ENCODE results near the gene VWA3B. TPM values are rescaled to one million over a fixed set of nuclear protein-coding genes. Genes with fewer than 3 reads are reported as not detected.

VWA3B gene
- total and polyA plus RNA-seq, 2 donors (not counting 3 experiments of a cell fraction or from before 2014, with no cell fraction given), result not detected

GRCh38 chr2:98308068-98308467 is 221.1 kb downstream of the VWA3B start:
- Histone ChIP-seq H2AFZ (ENCODE audit: low read depth, low read length) (no peak overlapping the region), H3K9me1 (replicated peaks; ENCODE audit: control insufficient read depth, extremely low read depth, insufficient read depth, low read length) (no peaks in the 10 kb centered on the region), H4K20me1 (replicated peaks; ENCODE audit: control insufficient read depth, extremely low read depth, insufficient read depth, low read length) (no peaks in the 10 kb centered on the region), H3K9me3 (replicated peaks; ENCODE audit: control insufficient read depth, insufficient read depth, low read length) (no peaks in the 10 kb centered on the region), H3K4me3 (replicated peaks in 1 of 3; ENCODE audit: insufficient read depth in 1 of 3, low read depth in 1 of 3, low read length in 3 of 3) (no peak overlapping the region), H3K9ac (replicated peaks; ENCODE audit: extremely low read depth, insufficient read depth, low read length) (no peak overlapping the region), H3K27ac (ENCODE audit: insufficient read depth, low read depth, low read length) (no peak overlapping the region), H3K36me3 (ENCODE audit: control insufficient read depth in 2 of 2, extremely low read depth in 1 of 2, insufficient read depth in 2 of 2, low read length in 2 of 2) (no peaks in the 10 kb centered on the region), H3K27me3 (ENCODE audit: control insufficient read depth in 2 of 2, insufficient read depth in 2 of 2, low read length in 2 of 2) (peaks cover 4 to 10% of the 10 kb centered on the region in 2 experiments), H3K4me1 (ENCODE audit: control insufficient read depth, extremely low read depth, insufficient read depth, low read length) (no peaks in the 10 kb centered on the region), H3K4me2 (ENCODE audit: insufficient read depth, low read length) (no peak overlapping the region), H3K79me2 (ENCODE audit: control insufficient read depth, insufficient read depth, low read length) (no peaks in the 10 kb centered on the region)
- ChIA-PET POLR2A (no interaction called here), CTCF (no interaction called here)
- no peak for TF ChIP-seq JUN (IDR thresholded peaks at IDR 0.05; ENCODE audit: borderline replicate concordance, insufficient read depth, insufficient read length, low read depth)
- dilution Hi-C loops (cut with MboI; ENCODE audit: extremely low pct_ligation_motif_present, low sequenced_read_pairs) (no loop called here), intact Hi-C loops (cut with micrococcal nuclease) (no loop called here)
- FAIRE-seq (no peak), DNase-seq (ENCODE audit: low read depth, low spot score) (no peak)
- BruUV-seq (replicated peaks), result no TSS peak

- no peak overlapping the region for H3K27ac ChIP-seq (ENCODE audit: insufficient read depth, low read depth, low read length)
- DNase-seq (ENCODE audit: low read depth, low spot score), result no peak
- H2AFZ ChIP-seq (ENCODE audit: low read depth, low read length), result no peak overlapping the region
- no peak for FAIRE-seq
- H4K20me1 ChIP-seq (replicated peaks; ENCODE audit: control insufficient read depth, extremely low read depth, insufficient read depth, low read length), result no peaks in the 10 kb centered on the region
- H3K4me1 ChIP-seq (ENCODE audit: control insufficient read depth, extremely low read depth, insufficient read depth, low read length), result no peaks in the 10 kb centered on the region
- H3K79me2 ChIP-seq (ENCODE audit: control insufficient read depth, insufficient read depth, low read length), result no peaks in the 10 kb centered on the region
- no peak overlapping the region for H3K4me2 ChIP-seq (ENCODE audit: insufficient read depth, low read length)
- ChIA-PET CTCF (no interaction called here), POLR2A (no interaction called here)
- no TSS peak for BruUV-seq (replicated peaks)
- no peak overlapping the region for H3K9ac ChIP-seq (replicated peaks; ENCODE audit: extremely low read depth, insufficient read depth, low read length)
- no peaks in the 10 kb centered on the region for H3K9me3 ChIP-seq (replicated peaks; ENCODE audit: control insufficient read depth, insufficient read depth, low read length)
- H3K9me1 ChIP-seq (replicated peaks; ENCODE audit: control insufficient read depth, extremely low read depth, insufficient read depth, low read length), result no peaks in the 10 kb centered on the region
- TF ChIP-seq MYC (IDR thresholded peaks at IDR 0.05; ENCODE audit: low read depth, low read length), result no peak
- TF ChIP-seq EZH2 (IDR thresholded peaks at IDR 0.05; ENCODE audit: borderline replicate concordance, low read depth, low read length, severe bottlenecking), result no peak
- TF ChIP-seq MAX (IDR thresholded peaks at IDR 0.05; ENCODE audit: insufficient read depth, insufficient read length), result no peak
- TF ChIP-seq POLR2AphosphoS5 (IDR thresholded peaks at IDR 0.05; ENCODE audit: insufficient read depth, low read depth, low read length), result no peak
- TF ChIP-seq GATA2 (IDR thresholded peaks at IDR 0.05; ENCODE audit: insufficient read depth, insufficient read length, low read depth, low read length), result no peak
- TF ChIP-seq FOS (IDR thresholded peaks at IDR 0.05; ENCODE audit: borderline replicate concordance, insufficient read depth, low read length), result no peak
- no peak for TF ChIP-seq POLR2A (IDR thresholded peaks at IDR 0.05; ENCODE audit: low read depth, low read length)
- TF ChIP-seq CTCF (IDR thresholded peaks at IDR 0.05; ENCODE audit: extremely low read depth in 1 of 2, insufficient read depth in 1 of 2, low read depth in 1 of 2, low read length in 2 of 2), result no peak
- TF ChIP-seq JUN (IDR thresholded peaks at IDR 0.05; ENCODE audit: borderline replicate concordance, insufficient read depth, insufficient read length, low read depth), result no peak
- peaks cover 4 to 11% of the 10 kb centered on the region in 2 experiments for H3K27me3 ChIP-seq (ENCODE audit: control insufficient read depth in 2 of 2, insufficient read depth in 2 of 2, low read length in 2 of 2)
- dilution Hi-C loops (cut with MboI; ENCODE audit: extremely low pct_ligation_motif_present, low sequenced_read_pairs) (no loop called here), intact Hi-C loops (cut with micrococcal nuclease) (no loop called here)
- H3K4me3 ChIP-seq (replicated peaks in 1 of 3; ENCODE audit: insufficient read depth in 1 of 3, low read depth in 1 of 3, low read length in 3 of 3), result no peak overlapping the region
- H3K36me3 ChIP-seq (ENCODE audit: control insufficient read depth in 2 of 2, extremely low read depth in 1 of 2, insufficient read depth in 2 of 2, low read length in 2 of 2), result no peaks in the 10 kb centered on the region
These were observed 221.6 kb downstream of the VWA3B start for GRCh38 chr2:98308532-98308931.

All from endothelial cell of umbilical vein (primary cell).